Measurements from ENCODE around the gene RIN3.

DNA sequence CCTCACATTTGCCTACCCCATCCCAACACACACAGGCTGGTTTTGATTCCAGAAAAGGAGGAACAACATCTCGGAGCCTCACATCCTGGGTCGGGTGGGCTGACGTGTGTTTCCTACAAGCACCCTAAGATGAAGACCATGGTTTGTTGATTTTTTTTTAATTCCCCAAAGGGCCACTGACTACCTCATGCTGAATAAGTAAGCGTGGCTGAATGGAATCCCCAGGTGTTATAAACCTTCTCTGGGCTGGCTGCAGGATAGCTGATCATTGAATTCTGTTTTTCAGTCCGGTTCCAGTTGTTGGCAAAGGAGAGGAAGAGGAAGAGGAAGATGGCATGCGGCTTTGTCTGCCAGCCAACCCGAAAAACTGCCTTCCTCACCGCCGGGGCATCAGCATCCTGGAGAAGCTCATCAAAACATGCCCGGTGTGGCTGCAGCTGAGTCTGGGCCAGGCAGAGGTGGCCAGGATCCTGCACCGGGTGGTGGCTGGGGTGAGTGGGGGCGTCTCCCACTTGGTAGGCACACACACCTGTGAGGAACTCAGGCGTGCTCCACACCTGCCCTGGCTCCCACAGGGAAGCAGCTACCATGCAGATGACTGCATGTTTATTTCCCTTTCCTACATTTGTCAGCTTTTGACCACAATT is 42.0 kb downstream of the RIN3 start:
- TF ChIP-seq, protein P1, sequence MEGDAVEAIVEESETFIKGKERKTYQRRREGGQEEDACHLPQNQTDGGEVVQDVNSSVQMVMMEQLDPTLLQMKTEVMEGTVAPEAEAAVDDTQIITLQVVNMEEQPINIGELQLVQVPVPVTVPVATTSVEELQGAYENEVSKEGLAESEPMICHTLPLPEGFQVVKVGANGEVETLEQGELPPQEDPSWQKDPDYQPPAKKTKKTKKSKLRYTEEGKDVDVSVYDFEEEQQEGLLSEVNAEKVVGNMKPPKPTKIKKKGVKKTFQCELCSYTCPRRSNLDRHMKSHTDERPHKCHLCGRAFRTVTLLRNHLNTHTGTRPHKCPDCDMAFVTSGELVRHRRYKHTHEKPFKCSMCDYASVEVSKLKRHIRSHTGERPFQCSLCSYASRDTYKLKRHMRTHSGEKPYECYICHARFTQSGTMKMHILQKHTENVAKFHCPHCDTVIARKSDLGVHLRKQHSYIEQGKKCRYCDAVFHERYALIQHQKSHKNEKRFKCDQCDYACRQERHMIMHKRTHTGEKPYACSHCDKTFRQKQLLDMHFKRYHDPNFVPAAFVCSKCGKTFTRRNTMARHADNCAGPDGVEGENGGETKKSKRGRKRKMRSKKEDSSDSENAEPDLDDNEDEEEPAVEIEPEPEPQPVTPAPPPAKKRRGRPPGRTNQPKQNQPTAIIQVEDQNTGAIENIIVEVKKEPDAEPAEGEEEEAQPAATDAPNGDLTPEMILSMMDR (conservative IDR thresholded peaks at IDR 0.05) = no peak
- TF ChIP-seq EZH2 (IDR thresholded peaks at IDR 0.05; ENCODE audit: low read depth) = no peak
